Subcutaneous abdominal adipose tissue (tissue), 5 donors: ENCODE measurements around the gene GLDN.

Experiments
- H3K27ac ChIP-seq: one replicate; pipeline ENCODE4 v1.7.0; 2013; ENCODE audit warnings: low read depth, mild to moderate bottlenecking, inconsistent platforms, low read length, moderate library complexity
- H3K27me3 ChIP-seq, 5 donors: one replicate each; pipeline ENCODE4 v1.7.0; 2013; ENCODE audit warnings: low read length in 5 of 5, inconsistent platforms in 1 of 5; ENCODE audit not compliant: control insufficient read depth in 5 of 5, insufficient read depth in 4 of 5
- H3K36me3 ChIP-seq, 5 donors: one replicate each; pipeline ENCODE4 v1.7.0; 2013; ENCODE audit warnings: low read length in 5 of 5; ENCODE audit not compliant: control insufficient read depth in 5 of 5, insufficient read depth in 5 of 5
- H3K4me1 ChIP-seq, 5 donors: one replicate each; pipeline ENCODE4 v1.7.0; 2013; ENCODE audit warnings: low read length in 5 of 5, mild to moderate bottlenecking in 3 of 5, moderate library complexity in 1 of 5; ENCODE audit not compliant: control insufficient read depth in 5 of 5, insufficient read depth in 5 of 5
- H3K4me3 ChIP-seq, 5 donors: one replicate each; pipeline ENCODE4 v1.7.0; 2013; ENCODE audit warnings: low read length in 5 of 5, low read depth in 1 of 5
- H3K9ac ChIP-seq, 5 donors: one replicate each; pipeline ENCODE4 v1.7.0; 2013; ENCODE audit warnings: low read length in 5 of 5, mild to moderate bottlenecking in 4 of 5, moderate library complexity in 3 of 5
- H3K9me3 ChIP-seq, 5 donors: one replicate each; pipeline ENCODE4 v1.7.0; 2013; ENCODE audit warnings: low read length in 5 of 5; ENCODE audit not compliant: control insufficient read depth in 5 of 5
- donor health status: healthy.
- donor health status: healthy.
- donor health status: healthy.
- donor health status: healthy.
- donor health status: healthy.

GLDN gene

DNA sequence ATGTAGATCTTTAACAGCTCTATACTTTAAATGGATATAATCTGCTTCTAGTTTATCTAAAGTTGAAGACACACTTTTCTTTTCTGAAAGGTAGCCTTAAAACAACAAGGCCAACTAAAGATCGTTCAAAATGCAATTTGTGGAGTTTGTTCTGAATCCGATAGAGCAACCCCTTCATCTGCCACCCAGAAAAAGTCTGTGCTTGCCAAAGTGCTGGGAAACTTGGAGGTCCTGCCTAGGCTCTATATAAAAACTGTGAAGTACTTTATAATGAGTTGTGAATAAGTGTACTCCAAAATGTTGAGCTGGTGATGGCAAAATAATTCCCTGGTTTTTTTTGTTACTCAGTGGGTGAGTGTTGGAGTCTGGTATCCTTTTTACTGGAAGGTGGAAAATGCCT lies 12.5 kb downstream of the GLDN start:
- Histone ChIP-seq H3K27me3 (no peaks in the 10 kb centered on the region), H3K9ac (no peak overlapping the region), H3K36me3 (no peaks in the 10 kb centered on the region), H3K9me3 (no peaks in the 10 kb centered on the region), H3K4me3 (no peak overlapping the region), H3K27ac (no peak overlapping the region), H3K4me1 (peaks cover 2 to 38% (median 16%) of the 10 kb centered on the region in 5 donors)

DNA sequence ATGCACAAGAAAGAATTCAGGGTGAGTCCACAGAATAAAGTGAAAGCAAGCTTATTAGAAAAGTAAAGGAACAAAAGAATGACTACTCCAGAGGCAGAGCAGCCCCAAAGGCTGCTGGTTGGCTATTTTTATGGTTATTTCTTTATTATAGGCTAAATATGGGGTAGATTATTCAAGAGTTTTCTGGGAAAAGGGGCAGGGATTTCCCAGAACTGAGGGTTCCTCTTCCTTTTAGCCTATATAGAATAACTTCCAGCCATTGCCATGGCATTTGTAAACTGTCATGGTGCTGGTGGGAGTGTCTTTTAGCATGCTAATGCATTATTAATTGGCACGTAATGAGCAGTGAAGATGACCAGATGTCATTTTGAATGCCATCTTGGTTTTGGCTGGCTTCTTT lies 13.6 kb downstream of the GLDN start:
- peaks cover 0 to 30% (median 10%) of the 10 kb centered on the region in 5 donors for H3K4me1 ChIP-seq
- no peak overlapping the region for H3K4me3 ChIP-seq
- no peaks in the 10 kb centered on the region for H3K36me3 ChIP-seq
- H3K27ac ChIP-seq = no peak overlapping the region
- no peak overlapping the region for H3K9ac ChIP-seq
- H3K27me3 ChIP-seq = no peaks in the 10 kb centered on the region
- H3K9me3 ChIP-seq = no peaks in the 10 kb centered on the region

- H3K27ac ChIP-seq = no peak overlapping the region
- no peaks in the 10 kb centered on the region for H3K36me3 ChIP-seq
- no peaks in the 10 kb centered on the region for H3K9me3 ChIP-seq
- no peak overlapping the region for H3K4me3 ChIP-seq
- no peaks in the 10 kb centered on the region for H3K27me3 ChIP-seq
- H3K4me1 ChIP-seq = peaks cover 0 to 23% (median 5%) of the 10 kb centered on the region in 5 donors
- H3K9ac ChIP-seq = no peak overlapping the region
Observed at GRCh38 chr15:51356147-51356546, 14.7 kb downstream of the GLDN start.

DNA sequence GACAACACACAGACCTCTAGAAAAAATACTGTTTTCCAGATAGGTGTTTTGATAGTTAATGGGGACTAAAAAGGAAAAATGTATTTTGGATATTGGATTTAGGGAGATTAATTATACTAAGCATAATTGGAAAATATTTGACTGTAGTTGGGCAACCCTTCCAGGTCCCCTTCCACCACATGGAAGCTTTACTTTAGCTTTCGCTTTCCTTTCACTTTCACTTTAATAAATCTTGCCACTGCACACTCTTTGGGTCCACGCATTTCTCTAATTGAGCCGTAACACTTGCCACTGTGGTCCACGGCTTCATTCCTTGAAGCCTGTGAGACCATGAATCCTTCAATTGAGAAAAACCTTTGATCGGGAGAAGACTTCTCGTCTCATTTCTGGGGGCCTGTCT lies 15.5 kb downstream of the GLDN start:
- no peaks in the 10 kb centered on the region for H3K27me3 ChIP-seq
- H3K9ac ChIP-seq = no peak overlapping the region
- H3K27ac ChIP-seq = no peak overlapping the region

GRCh38 chr15:51359981-51360380 lies 18.5 kb downstream of the GLDN start:
- Histone ChIP-seq H3K27ac (no peak overlapping the region), H3K4me3 (no peak overlapping the region), H3K9ac (no peak overlapping the region), H3K4me1 (peaks cover 0 to 10% (median 0%) of the 10 kb centered on the region in 5 donors), H3K27me3 (no peaks in the 10 kb centered on the region), H3K36me3 (no peaks in the 10 kb centered on the region), H3K9me3 (no peaks in the 10 kb centered on the region)

More for the DNA sequence above, 15.5 kb downstream of the GLDN start:
- H3K4me3 ChIP-seq = no peak overlapping the region
- H3K9me3 ChIP-seq = no peaks in the 10 kb centered on the region
- H3K4me1 ChIP-seq = peaks cover 0 to 15% (median 0%) of the 10 kb centered on the region in 5 donors
- no peaks in the 10 kb centered on the region for H3K36me3 ChIP-seq

GRCh38 chr15:51363383-51363782 lies 21.9 kb downstream of the GLDN start:
- no peaks in the 10 kb centered on the region for H3K9me3 ChIP-seq
- no peaks in the 10 kb centered on the region for H3K36me3 ChIP-seq
- H3K4me1 ChIP-seq = peaks cover 0 to 15% (median 8%) of the 10 kb centered on the region in 5 donors
- H3K27ac ChIP-seq = no peak overlapping the region
- H3K9ac ChIP-seq = no peak overlapping the region
- H3K27me3 ChIP-seq = no peaks in the 10 kb centered on the region
- no peak overlapping the region for H3K4me3 ChIP-seq

DNA sequence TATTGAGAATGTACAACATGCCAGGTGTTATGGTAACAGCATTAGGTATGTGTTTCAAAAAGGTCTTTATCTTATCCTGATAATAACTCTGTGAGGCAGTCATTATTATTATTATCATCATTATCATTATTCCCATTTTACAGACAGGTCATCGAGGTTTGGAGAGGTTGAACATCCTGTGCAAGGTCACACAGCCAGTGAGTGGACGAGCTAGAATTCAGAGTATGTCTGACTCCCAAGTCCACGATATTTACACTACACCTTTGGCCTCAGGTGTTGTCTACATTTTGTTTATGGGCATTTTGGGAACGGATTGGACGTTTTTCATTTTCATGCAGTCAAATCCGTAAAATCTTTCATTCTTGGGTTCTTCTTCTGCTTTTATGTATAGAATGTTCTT lies 24.0 kb downstream of the GLDN start:
- H3K9me3 ChIP-seq = no peaks in the 10 kb centered on the region
- H3K27me3 ChIP-seq = no peaks in the 10 kb centered on the region
- H3K36me3 ChIP-seq = no peaks in the 10 kb centered on the region
- H3K27ac ChIP-seq = no peak overlapping the region
- no peak overlapping the region for H3K4me3 ChIP-seq
- no peak overlapping the region for H3K9ac ChIP-seq
- H3K4me1 ChIP-seq = peaks cover 0 to 10% (median 8%) of the 10 kb centered on the region in 5 donors

DNA sequence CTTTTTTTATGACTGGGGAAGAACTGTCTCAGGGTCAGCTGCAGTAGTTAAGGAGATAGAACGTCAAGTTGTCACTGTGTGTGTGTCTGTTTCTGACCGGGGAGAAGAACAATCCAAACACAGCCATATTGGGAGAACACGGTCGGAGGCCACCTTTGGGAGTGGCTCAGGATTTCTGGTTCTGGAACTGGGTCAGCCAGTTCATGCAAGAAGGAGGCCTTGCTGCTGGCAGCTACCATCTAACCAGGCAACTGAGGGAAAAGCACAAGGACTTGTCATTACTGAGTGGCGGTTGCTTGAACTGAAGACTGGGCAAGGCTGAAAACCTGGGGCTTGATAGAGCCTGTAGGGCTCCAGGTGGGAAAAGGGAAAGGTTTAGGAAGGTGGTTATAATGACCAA lies 24.6 kb downstream of the GLDN start:
- H3K27me3 ChIP-seq = no peaks in the 10 kb centered on the region
- no peaks in the 10 kb centered on the region for H3K36me3 ChIP-seq
- H3K9ac ChIP-seq = no peak overlapping the region
- H3K9me3 ChIP-seq = no peaks in the 10 kb centered on the region
- peaks cover 0 to 12% (median 9%) of the 10 kb centered on the region in 5 donors for H3K4me1 ChIP-seq
- H3K4me3 ChIP-seq = no peak overlapping the region
- no peak overlapping the region for H3K27ac ChIP-seq

DNA sequence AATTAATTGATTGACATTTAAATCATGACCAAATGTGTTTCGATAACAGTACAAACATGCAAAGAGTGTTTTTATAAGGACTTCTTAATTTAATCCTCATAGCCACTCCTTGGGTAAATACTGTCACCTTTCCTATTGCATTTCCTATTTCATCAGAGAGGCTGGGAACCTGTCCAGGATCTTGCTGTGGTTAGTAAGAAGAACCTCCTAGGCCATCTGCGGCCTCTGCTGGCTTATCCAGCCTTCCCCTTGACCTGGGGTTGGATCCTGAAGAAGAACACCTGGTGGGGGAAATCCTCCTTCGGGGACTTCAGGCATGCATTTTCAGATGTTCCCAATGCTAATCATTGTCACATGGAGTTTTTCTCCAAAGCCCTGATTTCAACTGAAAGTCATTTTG lies 25.5 kb downstream of the GLDN start:
- Histone ChIP-seq H3K9ac (no peak overlapping the region), H3K27ac (no peak overlapping the region), H3K27me3 (no peaks in the 10 kb centered on the region), H3K4me3 (no peak overlapping the region), H3K9me3 (no peaks in the 10 kb centered on the region), H3K4me1 (peaks cover 0 to 16% (median 10%) of the 10 kb centered on the region in 5 donors), H3K36me3 (no peaks in the 10 kb centered on the region)

- Histone ChIP-seq H3K4me1 (peaks cover 0 to 16% (median 10%) of the 10 kb centered on the region in 5 donors), H3K27me3 (no peaks in the 10 kb centered on the region), H3K27ac (no peak overlapping the region), H3K9ac (no peak overlapping the region), H3K4me3 (no peak overlapping the region), H3K36me3 (no peaks in the 10 kb centered on the region), H3K9me3 (no peaks in the 10 kb centered on the region)
Observed at GRCh38 chr15:51367322-51367976, 26.0 kb downstream of the GLDN start.
